C4-2B (cell line): ENCODE data around the gene CDK13.

ENCODE experiments used
- H3K27ac ChIP-seq: fragments of 450-650 bp; 2 replicates; pipeline ENCODE4 v1.5.1; 2017
- CTCF ChIP-seq: fragments of 450-650 bp; conservative IDR thresholded peaks from 2 replicates; pipeline ENCODE4 v1.5.1; 2017; ENCODE audit warnings: mild to moderate bottlenecking
- ZFX ChIP-seq: fragments of 450-650 bp; IDR thresholded peaks from 2 replicates; pipeline ENCODE4 v1.6.1; 2017

The CDK13 gene

GRCh38 chr7:40059057-40059456, 109.0 kb downstream of the CDK13 start:
- TF ChIP-seq ZFX (no peak), CTCF (no peak)

GRCh38 chr7:40072268-40072667, 122.2 kb downstream of the CDK13 start:
- H3K27ac ChIP-seq: no peak overlapping the region
- no peak for TF ChIP-seq ZFX

More at GRCh38 chr7:40059057-40059456, 109.0 kb downstream of the CDK13 start:
- H3K27ac ChIP-seq: no peak overlapping the region

- no peak overlapping the region for H3K27ac ChIP-seq
- no peak for TF ChIP-seq ZFX
- no peak for TF ChIP-seq CTCF
Measured at GRCh38 chr7:40073239-40073638, 123.2 kb downstream of the CDK13 start.

GRCh38 chr7:40077849-40078248, 127.8 kb downstream of the CDK13 start:
- no peak overlapping the region for H3K27ac ChIP-seq

GRCh38 chr7:40092182-40092581, 142.1 kb downstream of the CDK13 start:
- no peak overlapping the region for H3K27ac ChIP-seq
- TF ChIP-seq ZFX (no peak), CTCF (no peak)

More at GRCh38 chr7:40077849-40078248, 127.8 kb downstream of the CDK13 start:
- TF ChIP-seq ZFX (no peak), CTCF (no peak)

GRCh38 chr7:40093631-40094350, 143.7 kb downstream of the CDK13 start:
- TF ChIP-seq CTCF (no peak), ZFX (no peak)
- H3K27ac ChIP-seq: no peak overlapping the region

- no peak overlapping the region for H3K27ac ChIP-seq
- TF ChIP-seq CTCF (no peak), ZFX (no peak)
Measured at GRCh38 chr7:40095230-40095629, 145.2 kb downstream of the CDK13 start.
